SK-N-SH (cell line): ENCODE results near the gene TLX3. TPM values are rescaled to one million over a fixed set of nuclear protein-coding genes. Genes with fewer than 3 reads are reported as not detected.

ENCODE experiments used
- CTCF ChIA-PET: fragments of 300-600, 350-600 bp; formaldehyde crosslinking; extraction: SDS; loops from one replicate; lab custom pipeline; 2021; lab: Yijun Ruan, JAX
- POLR2A ChIA-PET: fragments of 350-600 bp; sonication (Branson Sonifier 250); formaldehyde crosslinking; extraction: SDS; loops from one replicate; lab custom pipeline; 2020; ENCODE audit warnings: antibody characterized with exemption, inconsistent platforms; lab: Yijun Ruan, JAX
- DNase-seq: peaks from one replicate; pipeline ENCODE4 v3.0.0; 2012
- H2AFZ ChIP-seq: fragments of 200-600 bp; sonication (generic); 2 replicates; pipeline ENCODE4 v1.8.1; 2016; ENCODE audit warnings: antibody characterized with exemption, mild to moderate bottlenecking, low read depth
- H3F3A ChIP-seq: fragments of 200-600 bp; sonication (generic); replicated peaks from 2 replicates; pipeline ENCODE3; 2016; ENCODE audit warnings: antibody characterized with exemption, mild to moderate bottlenecking; ENCODE audit not compliant: insufficient read depth
- H3K27ac ChIP-seq, 2 experiments: fragments of 200-500 bp in 1 of 2; fragments of 200-600 bp in 1 of 2; sonication (Bioruptor generic) in 1 of 2; sonication (generic), shearing (Covaris generic) in 1 of 2; 2 replicates each; pipeline versions ENCODE4 v1.5.1 to v1.6.1; 2014 to 2016; ENCODE audit warnings: low read depth in 2 of 2, inconsistent platforms in 1 of 2, low read length in 1 of 2, mild to moderate bottlenecking in 1 of 2, mixed read lengths in 1 of 2
- H3K27me3 ChIP-seq: fragments of 200-600 bp; sonication (generic), shearing (Covaris generic); 2 replicates; pipeline ENCODE4 v1.6.1; 2016; ENCODE audit warnings: mixed run types; ENCODE audit not compliant: insufficient read depth
- H3K36me3 ChIP-seq, 2 experiments: fragments of 200-500 bp in 1 of 2; fragments of 200-600 bp in 1 of 2; sonication (Bioruptor generic) in 1 of 2; sonication (generic) in 1 of 2; replicated peaks in 1 of 2; 2 replicates each; pipeline versions ENCODE3 to v1.5.1; 2014 to 2016; ENCODE audit warnings: low read length in 1 of 2, mild to moderate bottlenecking in 1 of 2; ENCODE audit not compliant: insufficient read depth in 2 of 2, control insufficient read depth in 1 of 2
- H3K4me1 ChIP-seq, 2 experiments: fragments of 200-500 bp in 1 of 2; fragments of 200-600 bp in 1 of 2; sonication (Bioruptor generic) in 1 of 2; sonication (generic), shearing (Covaris generic) in 1 of 2; 2 replicates each; pipeline versions ENCODE4 v1.5.1 to v1.6.1; 2014 to 2016; ENCODE audit warnings: low read depth in 1 of 2, low read length in 1 of 2, mixed run types in 1 of 2; ENCODE audit not compliant: insufficient read depth in 2 of 2, control insufficient read depth in 1 of 2
- H3K4me2 ChIP-seq: fragments of 200-600 bp; sonication (generic), shearing (Covaris generic); 2 replicates; pipeline ENCODE4 v1.6.1; 2017; ENCODE audit warnings: mixed run types
- H3K4me3 ChIP-seq, 2 experiments: fragments of 200-500 bp in 1 of 2; fragments of 200-600 bp in 1 of 2; sonication (Bioruptor generic) in 1 of 2; sonication (generic), shearing (Covaris generic) in 1 of 2; 2 replicates each; pipeline versions ENCODE4 v1.5.1 to v1.8.1; 2014 to 2016; ENCODE audit warnings: low read depth in 2 of 2, inconsistent platforms in 1 of 2, low read length in 1 of 2, mild to moderate bottlenecking in 1 of 2, mixed read lengths in 1 of 2, moderate library complexity in 1 of 2
- H3K79me2 ChIP-seq: fragments of 200-600 bp; sonication (generic); 2 replicates; pipeline ENCODE4 v1.8.1; 2017; ENCODE audit warnings: mild to moderate bottlenecking; ENCODE audit not compliant: insufficient read depth
- H3K9ac ChIP-seq: fragments of 200-600 bp; sonication (generic); 2 replicates; pipeline ENCODE4 v1.6.1; 2017; ENCODE audit warnings: mixed run types
- H3K9me2 ChIP-seq: fragments of 200-600 bp; sonication (generic); 2 replicates; pipeline ENCODE4 v1.6.1; 2017; ENCODE audit warnings: mixed run types
- H3K9me3 ChIP-seq: fragments of 200-600 bp; sonication (generic); 2 replicates; pipeline ENCODE4 v1.6.1; 2017; ENCODE audit warnings: mixed run types, mild to moderate bottlenecking, moderate library complexity
- H4K20me1 ChIP-seq: fragments of 200-600 bp; sonication (generic); 2 replicates; pipeline ENCODE4 v1.6.1; 2017; ENCODE audit warnings: mild to moderate bottlenecking, mixed run types; ENCODE audit not compliant: insufficient read depth
- EP300 ChIP-seq, 2 experiments: IDR thresholded peaks; 2 replicates each; pipeline versions ENCODE4 v1.4.0 to v1.6.1; 2012; ENCODE audit warnings: borderline replicate concordance in 1 of 2, low read depth in 1 of 2, low read length in 1 of 2
- FOXJ3 ChIP-seq: sonication (generic); formaldehyde crosslinking; IDR thresholded peaks from 2 replicates; pipeline ENCODE4 v1.5.1; 2020; ENCODE audit warnings: mild to moderate bottlenecking, missing genetic modification reagents
- GATA2 ChIP-seq: sonication (generic); formaldehyde crosslinking; IDR thresholded peaks from 2 replicates; pipeline ENCODE4 v1.5.0; 2020; ENCODE audit warnings: mild to moderate bottlenecking, missing genetic modification reagents
- IRF3 ChIP-seq: fragments of 150-350 bp; IDR thresholded peaks from 2 replicates; pipeline ENCODE4 v1.6.1; 2016; ENCODE audit warnings: mild to moderate bottlenecking, low read depth, low read length
- MEF2A ChIP-seq: IDR thresholded peaks from 2 replicates; pipeline ENCODE4 v1.4.0; 2012; ENCODE audit warnings: low read depth, borderline replicate concordance
- NFIC ChIP-seq: IDR thresholded peaks from 2 replicates; pipeline ENCODE4 v1.4.0; 2012; ENCODE audit warnings: borderline replicate concordance
- NRF1 ChIP-seq: IDR thresholded peaks from 2 replicates; pipeline ENCODE4 v1.6.1; 2012; ENCODE audit warnings: low read depth, mild to moderate bottlenecking, low read length
- PBX3 ChIP-seq: IDR thresholded peaks from 2 replicates; pipeline ENCODE4; 2012
- POLR2AphosphoS5 ChIP-seq: IDR thresholded peaks from 2 replicates; pipeline ENCODE4 v1.6.1; 2012; ENCODE audit warnings: low read depth, low read length
- RAD21 ChIP-seq: IDR thresholded peaks from 2 replicates; pipeline ENCODE4 v1.6.1; 2012; ENCODE audit warnings: mild to moderate bottlenecking, low read length
- RFX5 ChIP-seq: IDR thresholded peaks from 2 replicates; pipeline ENCODE4 v1.6.1; 2012; ENCODE audit warnings: mild to moderate bottlenecking, improper control_type of control experiment, low read length
- TAF1 ChIP-seq: IDR thresholded peaks from 2 replicates; pipeline ENCODE4 v1.6.1; 2012; ENCODE audit warnings: low read depth, mild to moderate bottlenecking, low read length, moderate library complexity, borderline replicate concordance
- TEAD4 ChIP-seq: IDR thresholded peaks from 2 replicates; pipeline ENCODE4 v1.4.0; 2012; ENCODE audit warnings: mild to moderate bottlenecking, borderline replicate concordance; ENCODE audit not compliant: insufficient read depth
- USF1 ChIP-seq: IDR thresholded peaks from 2 replicates; pipeline ENCODE4 v1.4.0; 2012; ENCODE audit warnings: low read depth, borderline replicate concordance
- YY1 ChIP-seq: IDR thresholded peaks from 2 replicates; pipeline ENCODE4 v1.4.0; 2012; ENCODE audit warnings: low read depth, mild to moderate bottlenecking
- WGBS: methylation state at CpG from one replicate; pipeline ENCODE4 v1.1.6; 2017; ENCODE audit warnings: low lambda C conversion rate; 5-methylcytosine and 5-hydroxymethylcytosine counted together
- polyA plus RNA-seq, 3 experiments: library from polyadenylated mRNA; depleted of rRNA; stranded (reverse); fragments of >200 nt; gene quantifications; 2 replicates each; pipeline ENCODE4 v1.2.3, GENCODE V29; 2012

Gene TLX3
- polyA plus RNA-seq, 1 of the 3 experiments (the other 2 are of a cell fraction): 4.7 TPM

GRCh38 chr5:171322527-171322926 lies 13.5 kb downstream of the TLX3 start (continued):
- TF ChIP-seq USF1 (no peak), FOXJ3 (CRISPR knock-in tag) (peak; percentile 55; the same call in 1 of the 2 replicates), TEAD4 (no peak), IRF3 (no peak), NFIC (no peak), RFX5 (no peak), POLR2AphosphoS5 (no peak), TAF1 (no peak), EP300 (IDR thresholded peaks at IDR 0.05; ENCODE audit: borderline replicate concordance in 1 of 2, low read depth in 1 of 2, low read length in 1 of 2) (peak in 1 of 2 experiments; percentile 88; a peak in 2 of 4 replicates), YY1 (no peak), MEF2A (no peak), GATA2 (CRISPR knock-in tag) (peak; percentile 88)
- TF ChIP-seq, all 33 proteins: peak for 5

GRCh38 chr5:171323007-171323406 lies 14.0 kb downstream of the TLX3 start:
- Histone ChIP-seq H3K4me3 (no peak overlapping the region), H3K27ac (peak overlapping the region in 1 of 2 experiments; percentile 97; a peak in 2 of 4 replicates), H2AFZ (no peak overlapping the region), H3K9ac (no peak overlapping the region), H3K36me3 (no peaks in the 10 kb centered on the region), H3K9me3 (no peaks in the 10 kb centered on the region), H3F3A (no peaks in the 10 kb centered on the region), H4K20me1 (no peaks in the 10 kb centered on the region), H3K9me2 (no peaks in the 10 kb centered on the region), H3K4me1 (peaks cover 0 to 26% of the 10 kb centered on the region in 2 experiments; a peak in 2 of 4 replicates), H3K79me2 (no peaks in the 10 kb centered on the region), H3K4me2 (no peak overlapping the region), H3K27me3 (no peaks in the 10 kb centered on the region)
- 51% methylated on average over 3 of the region's 3 CpGs for WGBS
- no peak for DNase-seq
- POLR2A ChIA-PET: interaction anchor here (0.5 to 3.8 kb wide), 3 partner anchors 14 to 577 kb away, joined by 3 to 13 read pairs (median 6); partner anchors contain the start of gene TLX3
- CTCF ChIA-PET: interaction anchor here (1.0 to 7.1 kb wide), 7 partner anchors 15 to 116 kb away, joined by 3 to 46 read pairs (median 5); partner anchors contain the start of gene TLX3
- TF ChIP-seq GATA2 (CRISPR knock-in tag) (no peak), IRF3 (no peak), NRF1 (no peak), RAD21 (no peak), POLR2AphosphoS5 (no peak), PBX3 (no peak)
